Neural cell (in vitro differentiated cells): ENCODE measurements around the gene TAS2R38. TPM values are rescaled to one million over a fixed set of nuclear protein-coding genes. Genes with fewer than 3 reads are reported as not detected.

Experiments used
- H2AFZ ChIP-seq: fragments of 200-600, 300-800 bp; sonication (generic), shearing (Covaris generic); 2 replicates; pipeline ENCODE4 v1.6.0; 2014; ENCODE audit warnings: low read depth, mild to moderate bottlenecking, antibody characterized with exemption, low read length, moderate library complexity
- H3F3A ChIP-seq: fragments of 200-600 bp; shearing (Covaris generic); 2 replicates; pipeline ENCODE4 v1.6.1; 2016; ENCODE audit warnings: mild to moderate bottlenecking, moderate library complexity, mixed read lengths, antibody characterized with exemption, low read length; ENCODE audit not compliant: insufficient read depth, poor library complexity, severe bottlenecking
- H3K27ac ChIP-seq: fragments of 200-600, 300-800 bp; sonication (generic), shearing (Covaris generic); 2 replicates; pipeline ENCODE4 v1.5.1; 2014; ENCODE audit warnings: mild to moderate bottlenecking, low read length, moderate library complexity
- H3K27me3 ChIP-seq: fragments of 300-800, 200-600 bp; sonication (generic), shearing (Covaris generic); 2 replicates; pipeline ENCODE4 v1.6.0; 2014; ENCODE audit warnings: mild to moderate bottlenecking, low read depth, low read length, moderate library complexity; ENCODE audit not compliant: insufficient read depth
- H3K36me3 ChIP-seq: fragments of 300-800, 200-600 bp; sonication (generic), shearing (Covaris generic); 2 replicates; pipeline ENCODE4 v1.5.1; 2014; ENCODE audit warnings: mild to moderate bottlenecking, antibody characterized with exemption, low read length, moderate library complexity; ENCODE audit not compliant: insufficient read depth
- H3K4me2 ChIP-seq: fragments of 300-800, 200-600 bp; sonication (generic), shearing (Covaris generic); 2 replicates; pipeline ENCODE4 v1.6.0; 2014; ENCODE audit warnings: mild to moderate bottlenecking, low read length
- H3K4me3 ChIP-seq: fragments of 300-800, 200-600 bp; sonication (generic), shearing (Covaris generic); 2 replicates; pipeline ENCODE4 v1.5.1; 2014; ENCODE audit warnings: mild to moderate bottlenecking, low read length, moderate library complexity
- H3K79me2 ChIP-seq: fragments of 200-600 bp; shearing (Covaris generic); replicated peaks from 2 replicates; pipeline ENCODE4 v1.6.0; 2014; ENCODE audit warnings: mild to moderate bottlenecking, low read length, moderate library complexity; ENCODE audit not compliant: insufficient read depth
- H3K9ac ChIP-seq: fragments of 300-800, 200-600 bp; sonication (generic), shearing (Covaris generic); 2 replicates; pipeline ENCODE4 v1.6.1; 2016; ENCODE audit warnings: mild to moderate bottlenecking, low read length, mixed read lengths
- H3K9me2 ChIP-seq: fragments of 200-600 bp; shearing (Covaris generic); 2 replicates; pipeline ENCODE4 v1.6.1; 2016; ENCODE audit warnings: mild to moderate bottlenecking, low read length, mixed read lengths; ENCODE audit not compliant: insufficient read depth
- H3K9me3 ChIP-seq: fragments of 200-600, 300-800 bp; sonication (generic), shearing (Covaris generic); 2 replicates; pipeline ENCODE4 v1.6.1; 2016; ENCODE audit warnings: mild to moderate bottlenecking, mixed run types, low read length, moderate library complexity, mixed read lengths
- H4K20me1 ChIP-seq: fragments of 200-600 bp; shearing (Covaris generic); 2 replicates; pipeline ENCODE4 v1.6.1; 2016; ENCODE audit warnings: mild to moderate bottlenecking, mixed run types; ENCODE audit not compliant: insufficient read depth
- EP300 ChIP-seq: fragments of 450-650 bp; conservative IDR thresholded peaks from 2 replicates; pipeline ENCODE4 v1.6.1; 2014; ENCODE audit warnings: antibody characterized with exemption, mild to moderate bottlenecking, moderate library complexity; ENCODE audit not compliant: poor library complexity, severe bottlenecking
- EZH2 ChIP-seq: fragments of 200-600, 300-800 bp; shearing (Covaris generic), sonication (generic); IDR thresholded peaks from 2 replicates; pipeline ENCODE4 v1.6.1; 2014; ENCODE audit warnings: antibody characterized with exemption, low read length, borderline replicate concordance, mild to moderate bottlenecking; ENCODE audit not compliant: insufficient read depth, poor library complexity, severe bottlenecking
- MXI1 ChIP-seq: fragments of 450-650 bp; conservative IDR thresholded peaks from 2 replicates; pipeline ENCODE4 v1.6.1; 2014; ENCODE audit warnings: antibody characterized with exemption, mild to moderate bottlenecking; ENCODE audit not compliant: poor library complexity, severe bottlenecking
- POLR2AphosphoS5 ChIP-seq: IDR thresholded peaks from 2 replicates; pipeline ENCODE4 v1.6.1; 2012
- RAD21 ChIP-seq: fragments of 450-650 bp; conservative IDR thresholded peaks from 2 replicates; pipeline ENCODE4 v1.6.1; 2014; ENCODE audit warnings: antibody characterized with exemption, mild to moderate bottlenecking, moderate library complexity
- SMC3 ChIP-seq: fragments of 450-650 bp; conservative IDR thresholded peaks from 2 replicates; pipeline ENCODE4 v1.6.1; 2014; ENCODE audit warnings: antibody characterized with exemption, mild to moderate bottlenecking, moderate library complexity; ENCODE audit not compliant: poor library complexity
- TAF1 ChIP-seq: IDR thresholded peaks from 2 replicates; pipeline ENCODE4 v1.6.1; 2012; ENCODE audit warnings: low read depth
- polyA plus RNA-seq: library from polyadenylated mRNA; depleted of rRNA; stranded (reverse); fragments of >200 nt; gene quantifications from 2 replicates; pipeline ENCODE4 v1.2.3, GENCODE V29; 2014
- TF ChIP-seq, protein P1 (sequence below): IDR thresholded peaks from 2 replicates; pipeline ENCODE4 v1.6.1; 2012; ENCODE audit warnings: borderline replicate concordance
- TF ChIP-seq, protein P2 (sequence below): fragments of 450-650 bp; IDR thresholded peaks from 2 replicates; pipeline ENCODE4 v1.5.1; 2014; ENCODE audit warnings: antibody characterized with exemption, mild to moderate bottlenecking, moderate library complexity; ENCODE audit not compliant: poor library complexity, severe bottlenecking

TAS2R38 gene
- polyA plus RNA-seq, 1 donor from 2014 or later: not detected

GRCh38 chr7:141943846-141944245, 29.7 kb downstream of the TAS2R38 start:
- H3K4me2 ChIP-seq: no peak overlapping the region
- H3K27me3 ChIP-seq: no peaks in the 10 kb centered on the region
- H3K9ac ChIP-seq: no peak overlapping the region
- no peak overlapping the region for H2AFZ ChIP-seq
- no peaks in the 10 kb centered on the region for H4K20me1 ChIP-seq
- no peaks in the 10 kb centered on the region for H3K79me2 ChIP-seq
- no peak for TF ChIP-seq EZH2
- TF ChIP-seq, protein P1, sequence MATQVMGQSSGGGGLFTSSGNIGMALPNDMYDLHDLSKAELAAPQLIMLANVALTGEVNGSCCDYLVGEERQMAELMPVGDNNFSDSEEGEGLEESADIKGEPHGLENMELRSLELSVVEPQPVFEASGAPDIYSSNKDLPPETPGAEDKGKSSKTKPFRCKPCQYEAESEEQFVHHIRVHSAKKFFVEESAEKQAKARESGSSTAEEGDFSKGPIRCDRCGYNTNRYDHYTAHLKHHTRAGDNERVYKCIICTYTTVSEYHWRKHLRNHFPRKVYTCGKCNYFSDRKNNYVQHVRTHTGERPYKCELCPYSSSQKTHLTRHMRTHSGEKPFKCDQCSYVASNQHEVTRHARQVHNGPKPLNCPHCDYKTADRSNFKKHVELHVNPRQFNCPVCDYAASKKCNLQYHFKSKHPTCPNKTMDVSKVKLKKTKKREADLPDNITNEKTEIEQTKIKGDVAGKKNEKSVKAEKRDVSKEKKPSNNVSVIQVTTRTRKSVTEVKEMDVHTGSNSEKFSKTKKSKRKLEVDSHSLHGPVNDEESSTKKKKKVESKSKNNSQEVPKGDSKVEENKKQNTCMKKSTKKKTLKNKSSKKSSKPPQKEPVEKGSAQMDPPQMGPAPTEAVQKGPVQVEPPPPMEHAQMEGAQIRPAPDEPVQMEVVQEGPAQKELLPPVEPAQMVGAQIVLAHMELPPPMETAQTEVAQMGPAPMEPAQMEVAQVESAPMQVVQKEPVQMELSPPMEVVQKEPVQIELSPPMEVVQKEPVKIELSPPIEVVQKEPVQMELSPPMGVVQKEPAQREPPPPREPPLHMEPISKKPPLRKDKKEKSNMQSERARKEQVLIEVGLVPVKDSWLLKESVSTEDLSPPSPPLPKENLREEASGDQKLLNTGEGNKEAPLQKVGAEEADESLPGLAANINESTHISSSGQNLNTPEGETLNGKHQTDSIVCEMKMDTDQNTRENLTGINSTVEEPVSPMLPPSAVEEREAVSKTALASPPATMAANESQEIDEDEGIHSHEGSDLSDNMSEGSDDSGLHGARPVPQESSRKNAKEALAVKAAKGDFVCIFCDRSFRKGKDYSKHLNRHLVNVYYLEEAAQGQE: no peak
- TF ChIP-seq SMC3: no peak
- TF ChIP-seq, protein P2, sequence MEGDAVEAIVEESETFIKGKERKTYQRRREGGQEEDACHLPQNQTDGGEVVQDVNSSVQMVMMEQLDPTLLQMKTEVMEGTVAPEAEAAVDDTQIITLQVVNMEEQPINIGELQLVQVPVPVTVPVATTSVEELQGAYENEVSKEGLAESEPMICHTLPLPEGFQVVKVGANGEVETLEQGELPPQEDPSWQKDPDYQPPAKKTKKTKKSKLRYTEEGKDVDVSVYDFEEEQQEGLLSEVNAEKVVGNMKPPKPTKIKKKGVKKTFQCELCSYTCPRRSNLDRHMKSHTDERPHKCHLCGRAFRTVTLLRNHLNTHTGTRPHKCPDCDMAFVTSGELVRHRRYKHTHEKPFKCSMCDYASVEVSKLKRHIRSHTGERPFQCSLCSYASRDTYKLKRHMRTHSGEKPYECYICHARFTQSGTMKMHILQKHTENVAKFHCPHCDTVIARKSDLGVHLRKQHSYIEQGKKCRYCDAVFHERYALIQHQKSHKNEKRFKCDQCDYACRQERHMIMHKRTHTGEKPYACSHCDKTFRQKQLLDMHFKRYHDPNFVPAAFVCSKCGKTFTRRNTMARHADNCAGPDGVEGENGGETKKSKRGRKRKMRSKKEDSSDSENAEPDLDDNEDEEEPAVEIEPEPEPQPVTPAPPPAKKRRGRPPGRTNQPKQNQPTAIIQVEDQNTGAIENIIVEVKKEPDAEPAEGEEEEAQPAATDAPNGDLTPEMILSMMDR: no peak
- TF ChIP-seq MXI1: no peak
- TF ChIP-seq RAD21: no peak
- TF ChIP-seq EP300: no peak
- no peak for TF ChIP-seq TAF1
- TF ChIP-seq POLR2AphosphoS5: no peak
- H3K9me2 ChIP-seq: no peaks in the 10 kb centered on the region
- H3K9me3 ChIP-seq: peaks cover 5% of the 10 kb centered on the region
- H3F3A ChIP-seq: no peaks in the 10 kb centered on the region
- H3K36me3 ChIP-seq: no peaks in the 10 kb centered on the region
- no peak overlapping the region for H3K4me3 ChIP-seq
- H3K27ac ChIP-seq: no peak overlapping the region

- Histone ChIP-seq H2AFZ (no peak overlapping the region), H3K36me3 (no peaks in the 10 kb centered on the region), H3K9me2 (no peaks in the 10 kb centered on the region), H3K27me3 (no peaks in the 10 kb centered on the region), H3K4me2 (no peak overlapping the region), H3K27ac (no peak overlapping the region), H3K4me3 (no peak overlapping the region), H3K79me2 (no peaks in the 10 kb centered on the region), H3F3A (no peaks in the 10 kb centered on the region), H4K20me1 (no peaks in the 10 kb centered on the region), H3K9me3 (peaks cover 5% of the 10 kb centered on the region), H3K9ac (no peak overlapping the region)
- TF ChIP-seq POLR2AphosphoS5: no peak
- no peak for TF ChIP-seq TAF1
- no peak for TF ChIP-seq EZH2
- TF ChIP-seq, protein P1: no peak
- TF ChIP-seq SMC3: no peak
- no peak for TF ChIP-seq RAD21
These were observed 32.5 kb downstream of the TAS2R38 start for GRCh38 chr7:141941075-141941474.
